ENCODE data around the gene MUCL3.
"Not testable (repeated sequence)": the region's sequence is repeated elsewhere in the genome, so short reads cannot be mapped to it uniquely, and the experiment has no call there.

MUCL3 gene

GRCh38 chr6:30914076-30914853 is 26.5 kb upstream of the MUCL3 start, which contains the start of gene VARS2:
TSS of gene VARS2 (plus strand) at chr6:30914238. CDS start at chr6:30914837, 599 bp downstream.
- Histone ChIP-seq H3K9me3 (ENCODE audit: control insufficient read depth, insufficient read depth, low read depth, low read length) (no peaks in the 10 kb centered on the region), H3K36me3 (ENCODE audit: control insufficient read depth, insufficient read depth, low read length) (peaks cover 54% of the 10 kb centered on the region), H3K27ac (ENCODE audit: low read depth, low read length) (peak within 1 kb of the TSS; percentile 43; the same call in 1 of the 2 replicates), H3K4me1 (ENCODE audit: control insufficient read depth, insufficient read depth, low read length) (peaks cover 21% of the 10 kb centered on the region), H3K27me3 (ENCODE audit: control insufficient read depth, insufficient read depth, low read length) (no peaks in the 10 kb centered on the region), H3K9ac (ENCODE audit: low read length) (peak within 1 kb of the TSS; percentile 63), H3K4me3 (ENCODE audit: low read depth, low read length) (peak within 1 kb of the TSS; percentile 65)

- peaks cover 56% of the 10 kb centered on the region for H3K36me3 ChIP-seq (ENCODE audit: control insufficient read depth, insufficient read depth, low read length)
Observed at GRCh38 chr6:30914854-30915590, 25.8 kb upstream of the MUCL3 start.

GRCh38 chr6:30915591-30915946 is 25.2 kb upstream of the MUCL3 start:
- Histone ChIP-seq H3K9ac (ENCODE audit: low read length) (no peak overlapping the region), H3K4me1 (ENCODE audit: control insufficient read depth, insufficient read depth, low read length) (peaks cover 21% of the 10 kb centered on the region), H3K9me3 (ENCODE audit: control insufficient read depth, insufficient read depth, low read depth, low read length) (no peaks in the 10 kb centered on the region), H3K27ac (ENCODE audit: low read depth, low read length) (no peak overlapping the region), H3K4me3 (ENCODE audit: low read depth, low read length) (no peak overlapping the region), H3K27me3 (ENCODE audit: control insufficient read depth, insufficient read depth, low read length) (no peaks in the 10 kb centered on the region), H3K36me3 (ENCODE audit: control insufficient read depth, insufficient read depth, low read length) (peaks cover 56% of the 10 kb centered on the region)

More at GRCh38 chr6:30914854-30915590, 25.8 kb upstream of the MUCL3 start:
- peak overlapping the region; percentile 65 for H3K4me3 ChIP-seq (ENCODE audit: low read depth, low read length)
- H3K9ac ChIP-seq (ENCODE audit: low read length), result peak overlapping the region; percentile 63
- H3K27ac ChIP-seq (ENCODE audit: low read depth, low read length), result 0 out of 2 replicates have a peak overlapping the region, but pooled peaks have one; percentile 43
- H3K9me3 ChIP-seq (ENCODE audit: control insufficient read depth, insufficient read depth, low read depth, low read length), result no peaks in the 10 kb centered on the region
- H3K4me1 ChIP-seq (ENCODE audit: control insufficient read depth, insufficient read depth, low read length), result peaks cover 21% of the 10 kb centered on the region
- H3K27me3 ChIP-seq (ENCODE audit: control insufficient read depth, insufficient read depth, low read length), result no peaks in the 10 kb centered on the region

- H3K27me3 ChIP-seq (ENCODE audit: control insufficient read depth, insufficient read depth, low read length), result no peaks in the 10 kb centered on the region
- H3K9ac ChIP-seq (ENCODE audit: low read length), result no peak overlapping the region
- H3K36me3 ChIP-seq (ENCODE audit: control insufficient read depth, insufficient read depth, low read length), result peaks cover 56% of the 10 kb centered on the region
- peaks cover 22% of the 10 kb centered on the region for H3K4me1 ChIP-seq (ENCODE audit: control insufficient read depth, insufficient read depth, low read length)
- no peak overlapping the region for H3K4me3 ChIP-seq (ENCODE audit: low read depth, low read length)
- no peak overlapping the region for H3K27ac ChIP-seq (ENCODE audit: low read depth, low read length)
- no peaks in the 10 kb centered on the region for H3K9me3 ChIP-seq (ENCODE audit: control insufficient read depth, insufficient read depth, low read depth, low read length)
Observed at GRCh38 chr6:30917041-30917440, 23.7 kb upstream of the MUCL3 start.

- H3K27me3 ChIP-seq (ENCODE audit: control insufficient read depth, insufficient read depth, low read length), result no peaks in the 10 kb centered on the region
- H3K36me3 ChIP-seq (ENCODE audit: control insufficient read depth, insufficient read depth, low read length), result peaks cover 56% of the 10 kb centered on the region
- H3K4me3 ChIP-seq (ENCODE audit: low read depth, low read length), result no peak overlapping the region
- no peak overlapping the region for H3K27ac ChIP-seq (ENCODE audit: low read depth, low read length)
- no peaks in the 10 kb centered on the region for H3K9me3 ChIP-seq (ENCODE audit: control insufficient read depth, insufficient read depth, low read depth, low read length)
- no peak overlapping the region for H3K9ac ChIP-seq (ENCODE audit: low read length)
- H3K4me1 ChIP-seq (ENCODE audit: control insufficient read depth, insufficient read depth, low read length), result peaks cover 26% of the 10 kb centered on the region
Observed at GRCh38 chr6:30917487-30917886, 23.3 kb upstream of the MUCL3 start.

- Histone ChIP-seq H3K9ac (ENCODE audit: low read length) (no peak overlapping the region), H3K4me1 (ENCODE audit: control insufficient read depth, insufficient read depth, low read length) (peaks cover 31% of the 10 kb centered on the region), H3K4me3 (ENCODE audit: low read depth, low read length) (no peak overlapping the region), H3K9me3 (ENCODE audit: control insufficient read depth, insufficient read depth, low read depth, low read length) (no peaks in the 10 kb centered on the region), H3K27ac (ENCODE audit: low read depth, low read length) (no peak overlapping the region), H3K27me3 (ENCODE audit: control insufficient read depth, insufficient read depth, low read length) (no peaks in the 10 kb centered on the region), H3K36me3 (ENCODE audit: control insufficient read depth, insufficient read depth, low read length) (peaks cover 65% of the 10 kb centered on the region)
Observed at GRCh38 chr6:30918670-30919069, 22.1 kb upstream of the MUCL3 start.

- Histone ChIP-seq H3K9me3 (ENCODE audit: control insufficient read depth, insufficient read depth, low read depth, low read length) (no peaks in the 10 kb centered on the region), H3K9ac (ENCODE audit: low read length) (no peak overlapping the region), H3K27me3 (ENCODE audit: control insufficient read depth, insufficient read depth, low read length) (no peaks in the 10 kb centered on the region), H3K4me1 (ENCODE audit: control insufficient read depth, insufficient read depth, low read length) (peaks cover 17% of the 10 kb centered on the region; the same call in 1 of the 2 replicates), H3K36me3 (ENCODE audit: control insufficient read depth, insufficient read depth, low read length) (peaks cover 80% of the 10 kb centered on the region), H3K4me3 (ENCODE audit: low read depth, low read length) (no peak overlapping the region), H3K27ac (ENCODE audit: low read depth, low read length) (no peak overlapping the region)
Observed at GRCh38 chr6:30922447-30922852, 18.3 kb upstream of the MUCL3 start.

- H3K27me3 ChIP-seq (ENCODE audit: control insufficient read depth, insufficient read depth, low read length); H3K9ac ChIP-seq (ENCODE audit: low read length); H3K9me3 ChIP-seq (ENCODE audit: control insufficient read depth, insufficient read depth, low read depth, low read length); H3K27ac ChIP-seq (ENCODE audit: low read depth, low read length); H3K4me3 ChIP-seq (ENCODE audit: low read depth, low read length): not testable (repeated sequence)
- Histone ChIP-seq H3K36me3 (ENCODE audit: control insufficient read depth, insufficient read depth, low read length) (peaks cover 75% of the 10 kb centered on the region), H3K4me1 (ENCODE audit: control insufficient read depth, insufficient read depth, low read length) (peaks cover 17% of the 10 kb centered on the region; the same call in 1 of the 2 replicates)
Observed at GRCh38 chr6:30924040-30924627, 16.6 kb upstream of the MUCL3 start.

- Histone ChIP-seq H3K27me3 (ENCODE audit: control insufficient read depth, insufficient read depth, low read length) (no peaks in the 10 kb centered on the region), H3K9me3 (ENCODE audit: control insufficient read depth, insufficient read depth, low read depth, low read length) (peaks cover 7% of the 10 kb centered on the region), H3K4me3 (ENCODE audit: low read depth, low read length) (no peak overlapping the region), H3K36me3 (ENCODE audit: control insufficient read depth, insufficient read depth, low read length) (peaks cover 53% of the 10 kb centered on the region), H3K4me1 (ENCODE audit: control insufficient read depth, insufficient read depth, low read length) (peaks cover 17% of the 10 kb centered on the region; the same call in 1 of the 2 replicates), H3K9ac (ENCODE audit: low read length) (no peak overlapping the region), H3K27ac (ENCODE audit: low read depth, low read length) (no peak overlapping the region)
Observed at GRCh38 chr6:30926644-30927043, 14.1 kb upstream of the MUCL3 start.

GRCh38 chr6:30927080-30927479 is 13.7 kb upstream of the MUCL3 start:
- H3K9me3 ChIP-seq (ENCODE audit: control insufficient read depth, insufficient read depth, low read depth, low read length); H3K27me3 ChIP-seq (ENCODE audit: control insufficient read depth, insufficient read depth, low read length); H3K27ac ChIP-seq (ENCODE audit: low read depth, low read length); H3K4me3 ChIP-seq (ENCODE audit: low read depth, low read length); H3K9ac ChIP-seq (ENCODE audit: low read length): not testable (repeated sequence)
- H3K4me1 ChIP-seq (ENCODE audit: control insufficient read depth, insufficient read depth, low read length), result peaks cover 15% of the 10 kb centered on the region; the same call in 1 of the 2 replicates
- peaks cover 49% of the 10 kb centered on the region for H3K36me3 ChIP-seq (ENCODE audit: control insufficient read depth, insufficient read depth, low read length)

GRCh38 chr6:30928677-30929076 is 12.1 kb upstream of the MUCL3 start:
- Histone ChIP-seq H3K4me1 (ENCODE audit: control insufficient read depth, insufficient read depth, low read length) (peaks cover under 1% of the 10 kb centered on the region; the same call in 1 of the 2 replicates), H3K36me3 (ENCODE audit: control insufficient read depth, insufficient read depth, low read length) (peaks cover 33% of the 10 kb centered on the region), H3K4me3 (ENCODE audit: low read depth, low read length) (no peak overlapping the region), H3K9me3 (ENCODE audit: control insufficient read depth, insufficient read depth, low read depth, low read length) (peaks cover 7% of the 10 kb centered on the region), H3K9ac (ENCODE audit: low read length) (no peak overlapping the region), H3K27ac (ENCODE audit: low read depth, low read length) (no peak overlapping the region), H3K27me3 (ENCODE audit: control insufficient read depth, insufficient read depth, low read length) (no peaks in the 10 kb centered on the region)

All from HUES6 (cell line).